ENCODE data around the gene CRTC3. TPM values are rescaled to one million over a fixed set of nuclear protein-coding genes. Genes with fewer than 3 reads are reported as not detected.

CRTC3 gene
- total RNA-seq, 2 donors from 2014 or later: 23.1 to 29.4 TPM

GRCh38 chr15:90582553-90582952, 52.8 kb downstream of the CRTC3 start:
- ATAC-seq (peak in 1 of 2 donors; percentile 33), DNase-seq (no peak)
- intact Hi-C loops (cut with DNase I): no loop called here

- DNase-seq (no peak), ATAC-seq (peak; percentile 8 to 53)
- intact Hi-C loops (cut with DNase I): no loop called here
Measured at GRCh38 chr15:90583471-90584252, 53.9 kb downstream of the CRTC3 start.

DNA sequence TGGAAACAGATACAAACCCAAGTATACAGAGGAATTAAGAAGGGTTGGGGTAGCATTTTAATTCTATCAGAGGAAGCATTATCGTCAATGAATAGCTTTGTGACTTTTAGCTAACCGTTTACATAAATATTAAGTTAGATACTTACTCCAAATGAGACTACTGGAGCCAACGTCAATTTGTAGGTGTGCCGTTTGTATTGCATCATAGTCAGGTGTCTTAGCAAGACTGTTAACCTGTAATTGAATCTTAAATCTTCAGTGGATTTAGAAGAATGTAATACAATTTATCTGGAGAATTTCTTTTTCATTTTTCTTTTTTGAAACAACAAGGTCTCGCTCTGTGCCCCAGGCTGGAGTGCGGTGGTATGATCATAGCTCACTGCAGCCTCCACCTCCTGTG, 55.1 kb downstream of the CRTC3 start:
- ATAC-seq: no peak
- intact Hi-C loops (cut with DNase I): no loop called here
- DNase-seq: no peak

- ATAC-seq: no peak
- intact Hi-C loops (cut with DNase I): no loop called here
Measured at GRCh38 chr15:90585863-90586262, 56.1 kb downstream of the CRTC3 start.

DNA sequence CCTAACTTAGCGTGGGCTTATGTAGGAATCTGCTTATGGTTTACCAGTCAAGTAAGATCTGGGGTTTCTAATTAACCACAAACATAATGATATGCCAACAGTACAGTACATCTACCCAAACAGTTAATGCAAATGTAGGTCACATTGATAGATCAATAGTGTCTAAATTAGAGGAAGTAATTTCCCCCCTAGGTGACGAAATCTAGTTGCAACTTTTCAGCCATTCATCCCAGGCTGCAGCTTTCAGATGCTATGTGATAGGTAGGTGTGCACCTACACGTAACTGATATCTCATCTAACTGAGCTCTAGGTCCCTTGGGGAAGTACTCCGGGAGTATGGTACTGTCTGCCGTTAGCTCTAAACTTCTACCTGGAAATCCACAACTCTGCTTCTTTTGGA, 57.2 kb downstream of the CRTC3 start:
- no peak for ATAC-seq
- intact Hi-C loops (cut with DNase I): no loop called here
- DNase-seq: no peak

More at GRCh38 chr15:90585863-90586262, 56.1 kb downstream of the CRTC3 start:
- no peak for DNase-seq

DNA sequence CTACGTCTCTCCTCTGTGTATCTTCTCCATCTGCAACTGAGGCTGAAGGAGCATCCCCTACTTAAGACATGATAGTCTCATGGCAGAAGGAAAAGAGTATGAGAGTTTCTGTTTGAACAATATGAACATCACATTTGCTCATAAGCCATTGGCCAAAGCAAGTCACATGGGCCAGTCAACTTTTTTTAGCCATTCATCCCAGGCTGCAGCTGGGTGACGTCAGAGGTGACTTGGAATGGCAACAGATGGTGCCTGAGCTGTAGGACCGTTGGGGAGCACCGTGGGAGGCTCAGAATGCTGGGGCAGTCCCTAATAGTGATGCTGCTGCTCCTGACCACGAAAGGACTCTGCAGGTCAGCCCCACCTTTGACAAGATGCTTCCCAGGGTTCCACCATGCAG, 58.7 kb downstream of the CRTC3 start:
- ATAC-seq: no peak
- intact Hi-C loops (cut with DNase I): no loop called here
- DNase-seq: no peak

DNA sequence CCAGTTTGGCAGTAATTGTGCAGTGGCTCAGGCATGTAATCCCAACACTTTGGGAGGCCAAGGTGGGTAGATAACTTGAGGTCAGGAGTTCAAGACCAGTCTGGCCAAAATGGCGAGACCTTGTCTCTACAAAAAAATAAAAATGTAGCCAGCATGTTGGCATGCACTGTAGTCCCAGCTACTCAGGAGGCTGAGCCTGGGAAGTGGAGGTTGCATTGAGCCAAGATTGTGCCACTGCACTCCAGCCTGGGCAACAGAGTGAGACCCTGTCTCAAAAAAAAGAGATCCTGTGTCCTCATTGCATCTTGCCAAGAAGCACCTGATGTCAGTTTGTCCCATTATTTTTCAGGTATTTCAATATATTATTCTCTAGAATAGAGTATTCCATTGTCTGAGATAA, 61.8 kb downstream of the CRTC3 start:
- no peak for ATAC-seq
- intact Hi-C loops (cut with DNase I): loop anchor here in 1 of 2 donors (10.0 kb wide), 1 partner anchor 57 kb away; no protein-coding TSS in a partner anchor

GRCh38 chr15:90592131-90592881, 62.6 kb downstream of the CRTC3 start:
- peak in 1 of 2 donors; percentile 21 for ATAC-seq
- DNase-seq: no peak
- intact Hi-C loops (cut with DNase I): loop anchor here in 1 of 2 donors (10.0 kb wide), 1 partner anchor 58 kb away; no protein-coding TSS in a partner anchor

More for the DNA sequence above, 61.8 kb downstream of the CRTC3 start:
- DNase-seq: no peak

DNA sequence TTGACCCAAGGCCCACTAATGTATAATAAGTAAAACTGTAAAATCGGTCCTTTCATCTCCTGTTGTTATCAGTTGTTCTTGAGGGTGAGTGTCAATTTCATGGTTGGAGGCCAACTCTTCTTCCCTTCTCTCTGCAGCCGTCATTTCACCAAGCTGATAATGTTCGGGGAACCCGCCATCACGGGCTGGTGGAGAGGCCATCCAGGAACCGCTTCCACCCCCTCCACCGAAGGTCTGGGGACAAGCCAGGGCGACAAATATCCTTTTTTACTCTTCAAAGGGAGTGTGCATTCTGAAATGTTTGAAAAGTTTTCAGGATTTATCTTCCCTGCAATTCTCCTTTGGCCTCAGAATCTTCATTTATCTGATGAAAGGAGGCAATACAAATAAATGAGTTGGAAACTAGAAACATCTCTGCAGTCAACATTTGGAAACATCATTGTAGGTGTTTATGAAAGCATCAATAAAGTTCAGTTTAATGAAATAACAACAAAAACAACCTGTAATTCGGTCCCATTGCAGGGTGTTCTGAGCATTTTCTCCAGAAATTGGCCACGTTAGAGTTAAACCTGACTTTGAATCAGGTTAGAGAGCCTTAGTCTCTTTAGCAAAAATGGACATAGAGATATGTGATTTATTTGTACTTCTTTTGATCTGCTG, 63.9 kb downstream of the CRTC3 start:
- intact Hi-C loops (cut with DNase I): loop anchor here in 1 of 2 donors (10.0 kb wide), 1 partner anchor 59 kb away; no protein-coding TSS in a partner anchor
- DNase-seq (no peak), ATAC-seq (no peak)

GRCh38 chr15:90594301-90594738, 64.6 kb downstream of the CRTC3 start:
- DNase-seq (peak; percentile 86), ATAC-seq (peak; percentile 60 to 83)
- intact Hi-C loops (cut with DNase I): loop anchor here in 1 of 2 donors (10.0 kb wide), 1 partner anchor 60 kb away; no protein-coding TSS in a partner anchor

- DNase-seq (no peak), ATAC-seq (no peak)
- intact Hi-C loops (cut with DNase I): loop anchor here in 1 of 2 donors (10.0 kb wide), 1 partner anchor 61 kb away; no protein-coding TSS in a partner anchor
Measured at GRCh38 chr15:90595763-90596155, 66.0 kb downstream of the CRTC3 start.

DNA sequence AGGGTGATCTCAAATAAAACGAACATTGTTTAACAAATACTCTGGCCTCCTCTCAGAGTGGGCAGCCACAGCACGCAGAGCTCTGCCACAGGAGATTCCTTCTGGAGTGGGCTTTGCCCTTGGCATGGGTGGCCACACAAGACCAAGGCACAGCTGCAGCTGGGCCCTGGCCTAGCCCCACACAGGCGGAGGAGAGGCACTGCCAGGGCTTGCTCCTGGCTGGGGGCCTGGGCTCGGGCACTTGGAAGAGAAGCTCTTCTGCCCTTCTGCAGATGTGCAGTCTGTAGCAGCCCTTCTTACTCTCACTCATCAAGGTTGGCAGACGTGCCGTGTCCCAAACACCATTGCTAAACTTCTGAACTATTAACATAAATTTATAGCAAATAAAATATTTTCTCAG, 67.2 kb downstream of the CRTC3 start:
- intact Hi-C loops (cut with DNase I): loop anchor here in 1 of 2 donors (10.0 kb wide), 1 partner anchor 62 kb away; no protein-coding TSS in a partner anchor
- ATAC-seq (no peak), DNase-seq (no peak)

DNA sequence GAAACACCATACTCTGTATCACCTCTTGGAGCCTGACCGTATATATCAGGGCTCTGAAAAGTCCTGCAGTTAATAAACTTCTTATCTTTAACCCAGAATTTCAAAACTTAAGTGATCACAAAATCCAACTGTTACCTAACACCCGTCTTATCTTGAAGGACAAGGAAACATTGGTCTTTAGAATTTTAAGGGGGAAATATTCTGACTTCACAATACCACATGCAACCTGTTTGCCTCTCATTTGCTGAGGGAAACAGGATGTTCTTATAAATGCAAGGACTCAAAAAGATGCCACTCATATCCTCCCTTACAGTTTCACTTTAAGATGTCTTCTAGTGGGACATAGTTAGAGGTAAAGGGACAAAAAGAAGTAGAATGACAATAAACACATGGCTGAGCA, 67.9 kb downstream of the CRTC3 start:
- intact Hi-C loops (cut with DNase I): loop anchor here in 1 of 2 donors (10.0 kb wide), 1 partner anchor 63 kb away; no protein-coding TSS in a partner anchor
- ATAC-seq: no peak
- DNase-seq: no peak

- DNase-seq (peak; percentile 64), ATAC-seq (peak; percentile 49 to 60)
- intact Hi-C loops (cut with DNase I): loop anchor here in 1 of 2 donors (10.0 kb wide), 1 partner anchor 63 kb away; no protein-coding TSS in a partner anchor
Measured at GRCh38 chr15:90598031-90598577, 68.4 kb downstream of the CRTC3 start.

GRCh38 chr15:90598679-90599078, 69.0 kb downstream of the CRTC3 start:
- intact Hi-C loops (cut with DNase I): loop anchor here in 1 of 2 donors (10.0 kb wide), 1 partner anchor 64 kb away; no protein-coding TSS in a partner anchor
- no peak for DNase-seq
- no peak for ATAC-seq

- DNase-seq: no peak
- intact Hi-C loops (cut with DNase I): loop anchor here in 1 of 2 donors (10.0 kb wide), 1 partner anchor 64 kb away; no protein-coding TSS in a partner anchor
- no peak for ATAC-seq
Measured at GRCh38 chr15:90599116-90599515, 69.4 kb downstream of the CRTC3 start.

DNA sequence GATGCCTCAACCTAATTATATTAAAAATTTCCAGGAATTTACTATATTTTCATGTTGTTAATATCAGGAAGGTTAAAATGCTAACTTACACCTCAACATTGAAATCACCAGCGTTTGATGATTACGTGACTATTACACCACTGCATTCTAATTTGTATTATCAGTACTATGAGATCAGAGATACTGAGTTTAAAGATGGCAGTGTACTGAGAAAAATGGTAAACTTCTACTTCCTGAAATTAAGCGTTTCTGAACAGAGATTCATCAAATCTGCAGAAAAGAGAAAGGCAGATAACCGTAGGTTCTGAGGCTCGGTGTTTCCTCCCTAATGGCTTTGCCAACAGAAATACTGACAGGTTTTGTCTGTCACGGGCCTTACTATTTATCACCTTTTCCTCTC, 69.9 kb downstream of the CRTC3 start:
- intact Hi-C loops (cut with DNase I): loop anchor here (10.0 kb wide), 1 partner anchor 65 kb away; no protein-coding TSS in a partner anchor
- DNase-seq: no peak
- ATAC-seq: peak in 1 of 2 donors; percentile 38

GRCh38 chr15:90600954-90601353, 71.2 kb downstream of the CRTC3 start:
- DNase-seq (no peak), ATAC-seq (no peak)
- intact Hi-C loops (cut with DNase I): loop anchor here in 1 of 2 donors (10.0 kb wide), 1 partner anchor 66 kb away; no protein-coding TSS in a partner anchor
